Embryonic facial prominence (tissue), 1 donor: ENCODE data around the gene MAPRE3.

Experiments
- DNase-seq: peaks from one replicate; pipeline ENCODE4 v3.0.0-alpha.2; 2016; ENCODE audit errors: extremely low spot score

MAPRE3 gene

GRCh38 chr2:26983746-26984145 lies 13.3 kb downstream of the MAPRE3 start:
- DNase-seq: no peak

GRCh38 chr2:26985807-26986206 lies 15.4 kb downstream of the MAPRE3 start:
- no peak for DNase-seq

- no peak for DNase-seq
Observed at GRCh38 chr2:26986576-26986975, 16.1 kb downstream of the MAPRE3 start.

- no peak for DNase-seq
Observed at GRCh38 chr2:26988058-26988860, 17.8 kb downstream of the MAPRE3 start.

GRCh38 chr2:26989156-26989555 lies 18.7 kb downstream of the MAPRE3 start:
- DNase-seq: no peak

GRCh38 chr2:26991717-26992116 lies 21.3 kb downstream of the MAPRE3 start:
- DNase-seq: no peak

- DNase-seq: no peak
Observed at GRCh38 chr2:26993768-26994167, 23.3 kb downstream of the MAPRE3 start.

GRCh38 chr2:26994983-26995382 lies 24.5 kb downstream of the MAPRE3 start:
- DNase-seq: no peak

GRCh38 chr2:26997394-26997793 lies 27.0 kb downstream of the MAPRE3 start:
- DNase-seq: no peak

GRCh38 chr2:26998323-26998722 lies 27.9 kb downstream of the MAPRE3 start:
- no peak for DNase-seq

- no peak for DNase-seq
Observed at GRCh38 chr2:27000228-27000627, 29.8 kb downstream of the MAPRE3 start.

GRCh38 chr2:27000995-27001394 lies 30.6 kb downstream of the MAPRE3 start:
- DNase-seq: no peak

- no peak for DNase-seq
Observed at GRCh38 chr2:27001950-27002349, 31.5 kb downstream of the MAPRE3 start.

GRCh38 chr2:27003007-27003406 lies 32.6 kb downstream of the MAPRE3 start:
- no peak for DNase-seq

GRCh38 chr2:27003857-27004256 lies 33.4 kb downstream of the MAPRE3 start:
- DNase-seq: no peak

- no peak for DNase-seq
Observed at GRCh38 chr2:27006602-27007415, 36.4 kb downstream of the MAPRE3 start.

GRCh38 chr2:27007416-27008374 lies 37.3 kb downstream of the MAPRE3 start:
- no peak for DNase-seq

GRCh38 chr2:27008678-27009077 lies 38.2 kb downstream of the MAPRE3 start:
- no peak for DNase-seq

- DNase-seq: no peak
Observed at GRCh38 chr2:27009083-27009482, 38.6 kb downstream of the MAPRE3 start.

GRCh38 chr2:27009716-27010115 lies 39.3 kb downstream of the MAPRE3 start:
- DNase-seq: no peak

- DNase-seq: no peak
Observed at GRCh38 chr2:27010139-27010538, 39.7 kb downstream of the MAPRE3 start.

GRCh38 chr2:27013738-27014137 lies 43.3 kb downstream of the MAPRE3 start:
- no peak for DNase-seq
